GM18909 (cell line): ENCODE measurements around the gene GABRG2.

Source experiments
- ATAC-seq: cut with Tn5 transposase; IDR thresholded peaks from one replicate; pipeline ENCODE4 v1.9.1; 2021; ENCODE audit warnings: mild to moderate bottlenecking; ENCODE audit not compliant: unreplicated experiment, poor library complexity

GABRG2 gene

DNA sequence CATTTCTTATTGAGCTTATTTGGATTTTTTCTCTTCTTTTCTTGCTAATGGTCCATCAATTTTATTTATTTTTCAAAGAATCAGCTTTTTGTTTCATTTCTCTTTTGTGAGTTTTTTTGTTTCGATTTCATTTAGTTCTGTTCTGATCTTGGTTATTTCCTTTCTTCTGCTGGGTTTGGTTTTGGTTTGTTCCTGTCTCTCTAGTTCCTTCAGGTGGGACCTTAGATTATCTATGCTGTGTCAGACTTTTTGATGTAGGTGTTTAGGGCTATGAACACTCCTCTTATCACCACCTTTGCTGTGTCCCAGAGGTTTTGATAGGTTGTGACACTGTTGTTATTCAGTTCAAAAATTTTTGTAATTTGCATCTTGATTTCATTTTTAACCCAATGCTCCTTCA, 119.8 kb downstream of the GABRG2 start:
- no peak for ATAC-seq

DNA sequence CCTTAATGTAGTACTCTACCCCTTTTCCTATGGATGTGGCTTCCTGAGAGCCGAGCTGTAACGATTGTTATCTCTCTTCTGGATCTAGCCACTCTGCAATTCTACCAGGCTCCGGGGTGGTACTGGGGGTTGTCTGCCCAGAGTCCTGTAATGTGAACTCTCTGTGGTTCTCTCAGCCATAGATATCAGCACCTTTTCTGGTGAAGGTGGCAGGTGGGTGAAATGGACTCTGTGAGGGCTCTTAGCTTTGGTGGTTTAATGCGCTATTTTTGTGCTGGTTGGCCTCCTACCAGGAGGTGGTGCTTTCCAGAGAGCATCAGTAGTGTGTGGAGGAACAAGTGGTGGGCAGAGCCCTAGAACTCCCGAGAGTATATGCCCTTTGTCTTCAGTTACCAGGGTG, 122.1 kb downstream of the GABRG2 start:
- no peak for ATAC-seq

DNA sequence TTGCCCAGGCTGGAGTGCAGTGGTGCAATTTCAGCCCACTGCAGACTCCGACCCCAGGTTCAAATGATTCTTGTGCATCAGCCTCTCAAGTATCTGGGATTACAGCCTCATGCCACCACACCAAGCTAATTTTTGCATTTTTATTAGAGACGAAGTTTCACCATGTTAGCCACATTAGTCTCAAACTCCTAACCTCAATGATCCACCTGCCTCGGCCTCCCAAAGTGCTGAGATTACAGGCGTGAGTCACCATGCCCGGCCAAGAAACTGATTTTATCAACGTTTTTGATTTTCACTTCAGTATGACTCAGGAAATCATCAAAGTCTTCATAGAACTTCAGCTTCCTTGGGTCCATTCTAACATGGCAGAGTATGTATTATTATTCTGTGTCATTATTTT, 125.4 kb downstream of the GABRG2 start:
- ATAC-seq: no peak

- no peak for ATAC-seq
Measured at GRCh38 chr5:162196351-162196750, 128.8 kb downstream of the GABRG2 start.

GRCh38 chr5:162202285-162202880, 134.8 kb downstream of the GABRG2 start:
- ATAC-seq: no peak
